Measurements from ENCODE around the gene C19orf33. TPM values are rescaled to one million over a fixed set of nuclear protein-coding genes. Genes with fewer than 3 reads are reported as not detected.

C19orf33 gene
- total RNA-seq, 2 donors from 2014 or later: 6.7 TPM; not detected in 1

- peaks cover 13 to 59% of the 10 kb centered on the region in 2 donors for H3K4me1 ChIP-seq (ENCODE audit: control insufficient read depth in 1 of 2, low read depth in 2 of 2)
- no peaks in the 10 kb centered on the region for H3K27me3 ChIP-seq (replicated peaks; ENCODE audit: insufficient read depth)
- H3K27ac ChIP-seq: peak overlapping the region; percentile 70 to 90
- no peak for TF ChIP-seq CTCF (IDR thresholded peaks at IDR 0.05)
- DNase-seq (ENCODE audit: low spot score): no peak
- no peak overlapping the region for H3K4me3 ChIP-seq
- peaks cover 14% of the 10 kb centered on the region for H3K36me3 ChIP-seq
- ATAC-seq (ENCODE audit: insufficient number of reproducible peaks, low FRiP score, low read depth): no peak
- no peaks in the 10 kb centered on the region for H3K9me3 ChIP-seq
Observed at GRCh38 chr19:38281811-38282566, 22.1 kb upstream of the C19orf33 start.

- H3K4me1 ChIP-seq (ENCODE audit: control insufficient read depth in 1 of 2, low read depth in 2 of 2): peaks cover 7 to 46% of the 10 kb centered on the region in 2 donors
- ATAC-seq (ENCODE audit: insufficient number of reproducible peaks, low FRiP score, low read depth) (no peak), DNase-seq (ENCODE audit: low spot score) (no peak)
- TF ChIP-seq CTCF (IDR thresholded peaks at IDR 0.05): no peak
- H3K27me3 ChIP-seq (replicated peaks; ENCODE audit: insufficient read depth): no peaks in the 10 kb centered on the region
- no peak overlapping the region for H3K4me3 ChIP-seq
- H3K9me3 ChIP-seq: no peaks in the 10 kb centered on the region
- peaks cover 20% of the 10 kb centered on the region for H3K36me3 ChIP-seq
- peak overlapping the region; percentile 70 to 90 for H3K27ac ChIP-seq
Observed at GRCh38 chr19:38283271-38283670, 20.8 kb upstream of the C19orf33 start.

GRCh38 chr19:38284422-38284821 lies 19.6 kb upstream of the C19orf33 start:
- Histone ChIP-seq H3K27ac (no peak overlapping the region), H3K4me1 (ENCODE audit: control insufficient read depth in 1 of 2, low read depth in 2 of 2) (peaks cover 4 to 36% of the 10 kb centered on the region in 2 donors), H3K4me3 (no peak overlapping the region), H3K36me3 (peaks cover 32% of the 10 kb centered on the region), H3K9me3 (no peaks in the 10 kb centered on the region), H3K27me3 (replicated peaks; ENCODE audit: insufficient read depth) (no peaks in the 10 kb centered on the region)
- DNase-seq (ENCODE audit: low spot score) (no peak), ATAC-seq (ENCODE audit: insufficient number of reproducible peaks, low FRiP score, low read depth) (no peak)
- no peak for TF ChIP-seq CTCF (IDR thresholded peaks at IDR 0.05)

GRCh38 chr19:38285567-38285966 lies 18.5 kb upstream of the C19orf33 start:
- Histone ChIP-seq H3K4me1 (ENCODE audit: control insufficient read depth in 1 of 2, low read depth in 2 of 2) (peaks cover 4 to 30% of the 10 kb centered on the region in 2 donors), H3K36me3 (peaks cover 43% of the 10 kb centered on the region), H3K27me3 (replicated peaks; ENCODE audit: insufficient read depth) (no peaks in the 10 kb centered on the region), H3K4me3 (no peak overlapping the region), H3K9me3 (no peaks in the 10 kb centered on the region), H3K27ac (no peak overlapping the region)
- no peak for DNase-seq (ENCODE audit: low spot score)
- no peak for TF ChIP-seq CTCF (IDR thresholded peaks at IDR 0.05)
- ATAC-seq (ENCODE audit: insufficient number of reproducible peaks, low FRiP score, low read depth): no peak

GRCh38 chr19:38287604-38288003 lies 16.4 kb upstream of the C19orf33 start:
- TF ChIP-seq CTCF (IDR thresholded peaks at IDR 0.05): no peak
- Histone ChIP-seq H3K4me3 (no peak overlapping the region), H3K9me3 (no peaks in the 10 kb centered on the region), H3K36me3 (peaks cover 61% of the 10 kb centered on the region), H3K27ac (no peak overlapping the region), H3K27me3 (replicated peaks; ENCODE audit: insufficient read depth) (no peaks in the 10 kb centered on the region), H3K4me1 (ENCODE audit: control insufficient read depth in 1 of 2, low read depth in 2 of 2) (peaks cover 2 to 10% of the 10 kb centered on the region in 2 donors)
- ATAC-seq (ENCODE audit: insufficient number of reproducible peaks, low FRiP score, low read depth): no peak
- DNase-seq (ENCODE audit: low spot score): no peak
